ENCODE data around the gene WNT3A.

WNT3A gene

DNA sequence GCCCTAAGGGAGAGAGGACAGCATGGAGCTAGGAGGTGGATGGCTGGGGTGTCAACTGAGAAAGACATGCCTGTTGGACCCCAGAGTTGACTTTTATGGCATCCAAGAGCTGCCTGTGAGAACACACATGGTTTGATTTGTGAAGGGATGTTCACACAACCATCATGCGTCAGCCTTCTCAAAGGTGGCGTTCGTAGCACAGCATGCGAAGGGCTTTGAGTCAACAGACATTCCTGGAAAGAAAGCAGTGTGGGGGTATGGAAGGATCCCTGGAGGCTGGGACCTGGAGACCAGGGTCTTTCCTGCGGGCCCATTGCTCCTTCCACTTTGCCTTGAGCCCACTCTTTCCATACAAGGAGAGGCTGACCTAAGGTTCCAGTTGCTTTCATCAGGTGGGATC lies 6.4 kb upstream of the WNT3A start:
- no peak for DNase-seq

DNA sequence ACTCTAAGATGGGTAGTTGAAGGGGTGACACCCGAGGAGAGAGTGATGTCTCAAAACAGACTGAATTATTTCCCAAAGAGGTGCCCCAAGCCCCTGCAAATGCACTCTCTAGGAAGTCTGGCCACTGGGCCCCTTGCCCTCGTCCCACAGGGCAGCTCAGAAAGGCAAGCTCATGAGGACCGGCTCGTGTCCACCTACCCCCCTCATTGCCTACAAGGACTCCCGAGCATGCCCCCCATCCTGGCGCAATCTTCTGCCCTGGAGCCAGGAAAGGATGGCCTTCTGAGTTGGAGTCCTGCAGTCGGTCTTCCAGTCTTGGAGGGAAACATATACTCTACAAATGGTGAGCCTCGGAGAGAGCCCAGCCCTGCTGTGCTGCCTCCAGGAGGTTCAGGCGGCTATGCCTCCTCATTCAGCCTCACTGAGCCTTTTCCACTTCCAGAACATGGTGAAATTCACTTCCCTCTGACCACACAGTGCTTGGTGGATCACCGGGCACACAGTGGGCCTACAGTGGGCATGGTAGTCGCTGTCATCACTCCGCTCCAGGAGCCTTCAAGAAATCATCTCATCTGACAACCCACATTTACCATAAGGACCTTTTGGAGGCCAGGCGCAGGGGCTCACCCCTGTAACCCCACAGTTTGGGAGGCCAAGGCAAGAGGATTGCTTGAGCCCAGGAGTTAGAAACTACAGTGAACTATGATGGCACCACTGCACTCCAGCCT lies 5.8 kb upstream of the WNT3A start:
- DNase-seq: no peak

DNA sequence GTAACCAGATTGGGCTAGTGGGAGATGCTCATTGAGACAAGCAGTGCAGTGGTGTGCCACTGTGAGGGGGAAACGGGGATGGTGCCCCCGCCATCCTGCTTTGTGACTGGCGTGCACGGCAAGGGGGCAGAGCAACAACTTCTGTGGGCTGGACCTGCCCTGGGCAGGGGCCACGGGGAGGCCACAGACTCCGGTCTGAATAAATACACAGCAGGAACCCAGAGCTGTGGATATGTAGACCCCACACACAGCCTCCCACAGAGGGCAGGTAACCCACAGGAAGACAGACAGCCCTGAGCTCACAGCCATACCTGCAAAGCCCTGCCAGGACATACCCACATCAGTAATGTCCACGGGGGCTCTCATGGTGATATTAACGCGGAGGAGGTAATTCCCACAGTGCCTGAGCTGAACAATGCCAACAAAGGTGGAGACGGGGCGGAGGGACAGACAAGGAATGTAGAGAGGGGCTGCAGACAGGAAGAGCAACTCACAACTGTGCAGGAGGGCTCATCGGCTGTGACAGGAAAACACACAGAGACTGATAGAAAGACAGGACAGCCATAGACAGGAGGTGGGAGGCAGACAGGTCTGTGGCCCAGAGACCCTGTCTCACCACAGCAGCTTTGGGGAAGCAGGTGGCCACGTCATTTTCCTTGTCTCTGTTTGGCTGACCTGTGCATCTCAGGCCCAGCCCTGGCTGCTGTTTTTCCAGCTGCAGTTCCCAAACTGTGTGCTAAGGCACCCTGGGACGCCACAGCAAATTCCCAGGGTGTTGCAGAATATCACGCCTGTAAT lies 4.9 kb upstream of the WNT3A start:
- no peak for DNase-seq

DNA sequence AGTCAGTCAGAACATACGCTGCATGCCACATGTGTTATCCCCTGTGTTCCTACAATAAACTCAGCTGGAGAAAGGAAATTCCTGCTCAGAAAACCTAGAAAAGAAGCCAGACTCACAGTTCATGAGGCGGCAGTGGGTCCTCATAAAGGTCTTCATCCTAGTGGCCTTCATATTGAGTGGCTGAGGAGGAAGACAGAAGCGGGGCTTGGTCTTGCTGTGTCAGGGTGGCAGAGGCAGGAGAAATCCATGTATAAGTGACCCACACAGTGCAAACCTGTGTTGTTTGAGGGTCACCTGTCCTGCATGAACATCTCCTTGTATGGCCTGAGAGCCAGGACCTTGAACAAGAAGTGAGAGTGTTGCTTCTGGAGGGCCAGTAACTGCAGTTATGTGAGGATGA lies 4.0 kb upstream of the WNT3A start:
- no peak for DNase-seq

DNA sequence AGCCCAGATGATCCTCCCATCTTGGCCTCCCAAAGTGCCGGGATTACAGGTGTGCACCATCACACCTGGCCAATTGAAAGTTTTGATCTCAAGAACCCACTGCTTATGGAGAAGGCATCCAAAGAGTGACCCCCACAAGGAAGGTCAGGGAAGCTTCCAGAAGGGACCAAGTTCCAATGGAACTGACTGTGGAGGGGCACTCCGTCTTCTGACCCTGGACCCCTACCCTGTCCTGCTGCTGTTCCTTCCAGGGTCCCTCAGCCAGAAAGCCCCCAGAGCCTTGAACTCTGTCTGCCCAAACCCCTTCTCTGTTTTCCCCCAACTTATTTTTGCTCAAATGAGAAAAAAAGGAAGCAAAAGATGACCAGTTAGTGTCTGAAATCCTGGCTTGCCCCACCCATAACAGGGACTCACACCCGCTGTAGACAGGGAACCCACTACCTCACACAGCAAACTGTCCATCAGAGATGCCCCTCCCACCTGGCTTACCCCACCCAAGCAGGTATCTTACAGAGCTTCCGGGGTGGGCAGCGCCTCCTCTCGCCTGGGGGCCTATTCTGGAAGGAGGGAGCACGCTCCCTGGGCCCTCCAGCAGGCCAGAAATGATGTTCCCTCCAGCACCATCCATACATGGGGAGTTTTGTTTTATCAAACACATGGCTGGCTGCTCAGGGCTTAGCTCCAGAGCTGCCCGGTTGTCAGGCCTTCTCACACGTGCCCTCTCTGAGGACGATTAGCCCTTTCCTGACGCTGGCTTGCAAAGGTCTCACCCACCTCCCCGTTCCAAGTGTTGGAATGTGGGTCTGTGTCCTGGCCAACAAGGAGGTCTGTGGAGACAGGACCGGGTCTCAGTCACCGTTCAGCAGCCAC lies 3.1 kb upstream of the WNT3A start:
- DNase-seq: no peak

DNA sequence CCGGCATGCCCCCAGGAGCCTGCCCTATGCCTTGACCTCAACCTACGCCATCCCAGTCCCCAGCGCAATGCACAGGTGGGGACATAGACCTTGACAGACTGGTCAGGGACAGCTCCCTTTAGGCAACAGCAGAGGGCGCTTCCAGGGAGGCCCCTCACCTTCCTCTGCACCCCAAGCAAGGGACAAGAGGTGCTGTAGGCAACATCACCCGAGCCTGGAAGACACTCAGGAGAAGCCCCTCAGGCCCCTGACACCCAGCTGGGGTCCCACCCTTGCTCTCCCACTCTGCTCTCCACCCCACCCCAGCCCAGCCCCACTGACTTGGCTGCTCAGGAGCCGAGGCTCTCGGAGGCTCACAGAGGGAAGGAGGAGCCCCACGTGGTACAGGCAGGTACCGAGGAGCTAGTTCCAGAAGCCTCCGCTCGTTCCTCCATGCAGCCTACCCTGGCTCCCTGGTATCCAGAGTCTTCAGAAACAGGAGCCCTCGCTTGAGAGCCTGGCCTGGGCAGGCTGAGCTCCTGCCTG lies 2.4 kb upstream of the WNT3A start:
- no peak for DNase-seq

DNA sequence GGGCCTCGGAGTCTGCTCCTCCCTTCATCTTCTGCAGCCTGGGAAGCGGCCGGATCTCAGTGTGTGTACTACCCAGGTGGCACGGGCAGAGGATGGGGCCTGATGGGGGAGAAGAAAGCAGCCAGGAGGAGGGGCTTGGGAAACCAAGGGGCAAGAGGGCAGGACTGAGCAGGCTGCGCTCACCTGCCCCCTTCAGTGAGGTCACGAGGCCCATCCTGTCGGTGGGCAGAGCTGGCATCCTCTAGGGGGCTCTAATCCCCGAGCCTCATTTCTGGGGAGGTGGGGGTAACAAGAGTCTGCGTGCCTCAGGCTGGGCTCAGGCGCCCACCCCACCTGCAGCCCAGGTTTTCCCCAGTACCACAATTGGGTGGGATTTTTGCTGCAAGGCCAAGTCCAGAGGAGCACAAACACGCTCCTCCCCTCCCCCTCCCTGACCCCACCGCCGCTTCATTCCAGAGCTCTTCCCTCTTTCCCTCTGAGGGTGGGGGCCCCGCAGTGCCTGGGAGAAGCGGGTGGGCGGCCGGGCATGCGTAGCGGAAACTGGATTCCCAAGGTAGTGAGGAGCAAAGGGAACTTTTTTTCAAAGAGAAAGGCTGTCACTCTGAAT lies 1.8 kb upstream of the WNT3A start:
- no peak for DNase-seq

DNA sequence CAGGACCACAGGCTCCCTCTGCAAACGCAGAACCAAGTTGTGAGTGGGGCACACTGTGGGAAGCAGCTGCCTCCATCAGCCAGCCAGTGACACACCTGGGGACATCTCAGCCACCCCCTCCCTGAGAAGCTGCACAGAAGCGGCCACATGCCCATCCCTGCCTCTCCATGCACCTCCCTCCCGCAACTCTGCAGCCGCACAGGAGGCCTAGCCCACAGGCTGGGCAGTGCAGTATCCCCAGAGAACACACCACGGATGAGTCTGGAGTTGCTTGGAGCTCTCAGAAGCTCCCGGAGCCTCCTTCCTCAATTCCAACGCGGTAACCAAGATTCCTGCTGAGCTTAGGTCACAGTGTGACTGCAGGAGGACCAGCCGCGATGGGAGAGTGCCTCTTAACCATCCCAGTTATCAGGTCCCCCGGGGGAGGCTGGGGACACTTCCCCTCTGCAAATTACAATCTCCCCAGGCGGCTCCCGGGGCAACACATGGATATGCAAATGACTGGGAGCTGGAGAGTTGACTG lies 1.2 kb upstream of the WNT3A start:
- DNase-seq: no peak

DNA sequence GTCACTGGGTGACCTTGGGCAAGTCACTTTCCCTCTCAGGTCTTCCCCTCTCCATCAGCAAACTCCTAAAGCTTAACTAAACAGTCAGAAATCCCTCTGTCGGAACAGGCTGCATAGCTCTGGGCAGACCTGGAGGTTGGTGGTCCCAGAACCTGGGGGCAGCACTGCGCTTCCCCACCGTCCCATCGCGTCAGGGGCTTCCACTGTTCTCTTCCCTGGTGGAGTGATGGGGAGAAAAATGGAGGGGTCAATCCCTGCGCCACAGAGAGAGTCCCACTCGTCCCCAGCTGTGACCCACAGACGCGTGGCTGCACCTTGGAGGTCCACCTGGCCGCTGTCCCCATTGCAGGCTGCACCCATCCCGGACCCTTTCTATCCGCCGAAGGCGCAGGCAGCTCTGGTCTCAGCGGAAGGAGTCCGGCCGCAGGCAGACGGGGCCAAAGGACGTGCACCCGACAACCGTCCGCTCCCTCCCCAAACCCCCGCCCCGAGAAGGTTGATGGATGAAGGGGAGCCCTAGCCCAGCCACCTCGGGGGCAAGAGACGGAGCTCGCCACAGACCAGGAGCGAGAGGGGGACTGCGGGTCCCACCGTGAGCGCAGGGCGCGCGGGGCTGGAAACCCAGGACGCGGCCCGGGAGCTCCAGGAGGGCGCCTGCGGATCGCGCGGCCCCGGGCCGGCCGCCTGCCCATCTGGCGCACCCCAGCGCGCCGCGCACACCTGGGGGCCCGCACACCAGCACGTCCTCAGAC lies 588 bp upstream of the WNT3A start:
- no peak for DNase-seq

DNA sequence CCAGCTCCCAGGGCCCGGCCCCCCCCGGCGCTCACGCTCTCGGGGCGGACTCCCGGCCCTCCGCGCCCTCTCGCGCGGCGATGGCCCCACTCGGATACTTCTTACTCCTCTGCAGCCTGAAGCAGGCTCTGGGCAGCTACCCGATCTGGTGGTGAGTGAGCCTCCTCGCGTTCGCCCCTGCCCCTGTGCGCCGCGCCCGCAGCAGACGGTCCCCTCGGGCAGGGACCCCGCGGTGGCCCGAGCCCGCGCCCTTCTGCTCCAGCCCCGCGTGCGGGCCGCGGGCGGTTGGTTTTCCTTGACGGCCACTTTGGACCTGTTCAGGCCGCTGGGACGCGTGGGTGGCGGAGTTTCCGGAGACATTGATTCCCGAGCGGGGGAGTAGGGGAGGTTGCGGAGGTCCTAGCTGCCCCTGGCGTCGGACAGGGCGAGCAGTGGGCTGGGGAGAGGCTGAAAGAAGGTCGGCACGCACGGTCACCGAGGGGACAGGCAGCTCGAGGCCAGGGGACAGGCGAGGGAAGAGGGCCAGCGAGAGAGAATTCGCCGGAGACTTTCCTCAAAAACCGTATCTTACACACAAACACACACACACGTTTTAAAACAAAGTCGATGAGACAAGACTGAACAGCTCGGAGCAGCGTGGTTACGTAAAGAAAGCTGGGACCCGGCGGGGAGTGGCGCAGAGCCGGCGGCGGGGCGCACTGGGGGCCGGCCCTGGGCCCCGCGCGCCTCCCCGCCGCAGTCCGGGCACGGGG lies 427 bp downstream of the WNT3A start:
- no peak for DNase-seq

DNA sequence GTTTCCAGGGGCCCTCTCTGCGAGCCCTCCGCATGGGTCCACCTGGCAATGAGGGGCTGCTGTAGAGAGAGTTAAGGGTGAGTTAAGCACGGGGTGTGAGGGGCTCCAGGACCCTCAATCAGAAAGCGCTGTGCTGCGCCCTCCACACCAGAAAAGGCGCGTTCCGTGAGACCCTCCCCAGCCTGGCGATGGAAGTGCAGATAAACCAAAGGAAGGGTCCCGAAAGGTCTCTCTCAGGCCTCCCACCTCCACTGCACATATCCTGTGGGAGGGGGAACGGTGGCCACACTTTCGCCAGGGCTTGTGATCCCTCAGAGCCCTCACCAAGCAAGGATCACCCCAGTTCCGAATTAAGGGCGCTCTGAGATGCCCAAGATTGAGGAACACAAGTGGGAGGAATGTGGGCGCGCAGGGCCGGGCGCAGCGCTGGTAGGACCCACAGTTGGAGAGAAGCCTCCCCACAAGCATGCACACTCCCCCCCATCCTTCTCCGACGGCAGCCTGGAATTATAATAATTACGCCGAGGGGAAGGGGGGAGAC lies 1.1 kb downstream of the WNT3A start:
- no peak for DNase-seq

DNA sequence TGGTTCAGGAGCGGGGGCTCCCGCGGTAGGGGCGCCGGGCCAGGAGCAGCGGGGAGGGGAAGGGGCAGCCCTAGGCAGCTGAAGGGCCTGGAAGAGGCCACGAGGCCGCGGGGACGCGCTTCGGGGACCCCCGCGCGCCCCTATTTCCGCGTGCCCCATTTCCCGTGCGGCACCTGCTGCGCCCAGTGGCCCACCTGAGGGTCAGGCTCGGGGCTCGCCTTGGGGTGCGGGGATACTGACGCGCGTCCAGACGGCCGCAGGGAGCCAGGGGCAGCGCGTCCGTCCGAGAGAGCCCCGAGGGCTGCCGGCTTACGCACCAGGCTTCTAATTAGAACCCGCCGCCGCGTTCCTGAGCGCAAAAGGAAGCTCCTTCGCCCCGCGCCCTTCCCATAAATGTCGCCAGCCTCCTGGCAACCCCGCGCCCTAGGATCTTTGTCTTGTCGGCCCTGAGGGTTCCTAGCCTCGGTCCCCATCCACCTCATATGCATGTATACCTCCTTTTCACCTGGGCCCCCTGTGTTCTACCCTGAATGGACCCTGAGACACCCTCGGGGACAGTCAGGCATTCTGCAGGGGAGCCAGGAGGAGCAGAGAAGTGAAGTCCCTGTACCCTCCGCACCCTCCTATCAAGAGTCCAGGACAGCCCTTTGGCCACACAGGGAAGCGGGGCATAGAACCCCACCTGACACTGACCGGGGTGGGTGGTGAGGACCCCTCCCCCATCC lies 1.8 kb downstream of the WNT3A start:
- no peak for DNase-seq

DNA sequence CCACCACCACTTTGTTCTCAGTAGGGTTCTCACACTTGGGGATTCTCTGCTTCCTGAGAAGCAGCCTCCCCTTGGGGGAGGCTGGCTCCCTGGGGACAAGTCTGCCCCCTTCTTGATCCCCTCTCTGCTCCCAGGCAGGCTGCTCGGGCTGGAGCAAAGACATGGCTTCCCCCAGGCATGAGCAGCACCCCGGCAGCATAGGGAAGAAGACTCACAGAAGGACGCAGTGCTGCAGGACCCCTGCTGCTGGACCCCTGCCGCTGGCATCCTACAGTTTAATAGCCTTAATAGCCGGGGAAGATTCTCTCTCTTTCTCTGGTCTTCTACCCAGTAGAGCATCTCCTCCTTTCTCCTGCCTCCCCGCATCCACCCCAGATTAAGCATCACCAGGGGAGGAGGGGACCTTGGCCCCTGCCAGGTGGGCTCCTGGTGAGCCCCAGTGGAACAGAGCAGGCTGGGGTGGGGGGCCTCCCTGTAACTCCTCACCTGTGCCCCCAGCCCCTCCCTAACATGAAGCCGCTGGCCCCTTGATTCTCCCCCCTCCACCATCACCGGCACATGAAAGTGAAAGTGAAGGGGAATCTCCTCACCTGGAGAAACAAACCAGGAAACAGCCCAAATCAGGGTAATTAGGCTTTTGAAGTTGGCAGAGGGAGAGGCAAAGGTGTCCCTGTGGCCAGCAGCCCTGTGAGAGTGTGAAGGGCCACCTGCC lies 2.5 kb downstream of the WNT3A start:
- no peak for DNase-seq

DNA sequence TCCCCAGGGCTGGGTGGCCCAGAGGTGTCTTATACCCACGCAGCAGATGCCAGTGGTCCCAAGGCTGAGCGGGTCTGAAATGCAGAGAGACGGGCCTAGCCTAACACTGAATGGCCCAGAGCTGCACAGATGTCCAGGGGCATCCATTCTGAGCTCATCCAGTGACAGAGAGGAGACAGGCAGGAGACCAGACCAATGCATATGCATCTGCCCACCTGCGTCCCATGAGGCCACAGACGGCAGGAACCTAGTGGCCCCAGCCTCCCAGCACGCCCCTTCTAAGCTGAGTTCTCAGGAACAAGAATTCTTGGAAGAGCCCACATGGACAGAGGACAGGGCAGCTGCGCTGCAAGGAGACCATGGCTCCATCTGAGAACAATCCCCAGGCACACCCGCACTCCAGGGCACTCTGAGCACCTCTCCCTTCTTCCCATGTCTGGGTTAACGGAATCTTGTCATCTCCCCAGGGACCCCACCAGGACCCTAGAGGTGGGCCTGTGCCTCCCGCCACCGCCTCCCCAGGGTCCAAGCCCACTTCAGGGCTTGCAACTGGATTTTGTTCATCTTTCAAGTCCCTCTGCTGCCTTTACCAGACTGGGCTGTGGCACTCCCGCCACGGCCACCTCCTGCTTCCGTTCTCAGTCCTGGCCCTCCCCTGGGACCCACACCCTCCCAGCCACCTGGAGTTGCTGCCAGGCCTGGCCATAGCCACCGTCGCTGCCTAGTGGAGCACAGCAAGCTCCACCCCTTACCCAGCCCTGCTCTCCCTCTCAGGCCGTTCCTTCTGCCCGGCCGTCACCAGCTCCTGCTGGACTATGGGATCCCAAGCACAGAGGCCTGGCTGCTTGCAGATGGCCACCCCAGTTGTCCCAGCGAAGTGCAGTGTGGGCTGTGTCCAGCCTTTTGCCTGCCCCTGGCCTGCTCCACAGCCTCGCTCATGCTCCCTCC lies 3.3 kb downstream of the WNT3A start:
- DNase-seq: no peak

DNA sequence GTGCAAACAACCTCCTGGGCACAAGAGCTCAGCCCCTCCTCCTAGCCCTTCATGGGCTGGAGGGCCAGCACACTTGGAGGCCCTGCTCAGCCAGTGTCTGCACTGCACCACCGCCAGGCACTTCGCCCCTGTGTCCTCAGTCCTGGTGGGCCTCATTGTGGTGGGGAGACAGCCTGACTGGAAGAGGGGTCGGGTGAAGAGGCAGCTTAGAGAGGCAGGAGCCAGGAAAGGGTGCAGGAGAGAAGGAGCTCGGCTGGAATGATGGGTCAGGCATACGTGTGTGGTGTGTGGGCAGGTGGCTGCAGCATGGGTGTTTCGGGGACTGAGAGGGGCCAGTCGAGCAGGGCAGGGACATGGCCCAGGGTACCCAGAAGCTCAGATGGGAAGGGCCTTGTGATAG lies 4.1 kb downstream of the WNT3A start:
- no peak for DNase-seq

DNA sequence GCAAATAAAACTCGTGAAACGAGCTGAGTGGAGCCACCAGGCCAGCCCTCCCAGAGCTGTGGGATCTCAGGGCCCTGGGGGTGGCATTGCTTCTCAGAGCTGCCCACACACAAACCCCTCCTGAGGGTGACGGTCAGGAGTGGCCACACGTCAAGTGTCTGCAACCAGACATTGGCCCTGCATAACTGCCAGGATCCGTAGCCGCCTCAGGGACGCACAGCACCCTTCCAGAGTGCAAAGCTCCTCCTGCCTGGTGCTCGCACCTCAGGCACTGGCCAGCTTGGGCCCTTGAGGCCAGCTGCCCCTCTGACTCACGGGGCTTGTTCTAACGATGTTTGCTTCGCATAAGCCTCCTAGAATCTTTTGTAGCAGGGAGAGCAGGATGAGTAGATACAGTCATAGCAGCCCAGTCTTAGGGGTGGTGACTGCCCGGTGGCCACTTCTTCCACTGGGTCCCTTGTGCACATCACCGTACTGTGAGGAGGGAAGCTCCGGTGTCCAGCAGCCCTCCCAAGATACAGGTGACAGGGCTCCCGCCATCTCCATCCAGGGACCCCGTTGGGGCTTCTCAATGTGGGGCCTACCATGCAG lies 5.0 kb downstream of the WNT3A start:
- DNase-seq: no peak

DNA sequence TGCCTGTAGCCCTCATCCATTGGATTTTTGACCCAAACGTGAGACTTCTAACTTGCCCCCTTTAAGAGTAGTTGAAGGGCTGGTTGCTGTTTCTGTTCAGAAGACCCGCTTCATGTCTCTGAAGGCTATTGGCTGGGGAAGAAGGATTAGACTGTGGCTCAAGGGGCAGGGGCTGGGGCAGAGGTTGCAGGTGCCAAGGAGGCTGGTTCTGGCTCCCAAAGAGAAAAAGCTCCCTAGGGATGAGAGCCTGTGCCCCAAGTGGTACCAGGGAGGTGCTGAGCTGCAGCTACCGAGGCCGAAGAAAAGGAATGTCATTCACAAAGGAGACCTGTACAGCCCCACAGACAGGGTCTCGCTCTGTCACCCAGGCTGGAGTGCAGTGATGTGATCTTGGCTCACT lies 5.8 kb downstream of the WNT3A start:
- DNase-seq: no peak

Data from activated CD4-positive, alpha-beta T cell treated with anti-CD3 and anti-CD28 coated beads, Interleukin-2, amount 50 U/mL, for 48 hours (primary cell).